Bronchial epithelial cell (primary cell): ENCODE data around the gene THSD4. TPM values are rescaled to one million over a fixed set of nuclear protein-coding genes. Genes with fewer than 3 reads are reported as not detected.
A peak's percentile ranks its signal among the peaks of the same experiment; 100 is the strongest.

Source experiments
- DNase-seq: peaks from one replicate; pipeline ENCODE4 v3.0.0-alpha.2; 2010; ENCODE audit warnings: low read depth
- FAIRE-seq: peaks from 2 replicates; lab custom pipeline; 2011; peaks lifted over from hg19 to GRCh38; lab: Jason Lieb, UNC
- H3K27me3 ChIP-seq: 2 replicates; pipeline ENCODE4 v1.5.1; 2011; ENCODE audit warnings: low read length; ENCODE audit not compliant: control insufficient read depth, insufficient read depth
- H3K36me3 ChIP-seq: 2 replicates; pipeline ENCODE4 v1.5.1; 2011; ENCODE audit warnings: low read length; ENCODE audit not compliant: control insufficient read depth, insufficient read depth
- H3K4me3 ChIP-seq: 2 replicates; pipeline ENCODE4 v1.5.1; 2011; ENCODE audit warnings: mild to moderate bottlenecking, low read depth, low read length, control low read depth
- total RNA-seq: library from RNA; depleted of rRNA; stranded (reverse); fragments of >200 nt; gene quantifications from 2 replicates; pipeline ENCODE4 v1.2.1, GENCODE V29; 2014
- TF ChIP-seq, protein P1 (sequence below): IDR thresholded peaks from 2 replicates; pipeline ENCODE4 v1.5.1; 2011; ENCODE audit warnings: mild to moderate bottlenecking, moderate library complexity, low read length, control low read depth, inconsistent platforms; ENCODE audit not compliant: insufficient read depth, severe bottlenecking

Gene THSD4
- total RNA-seq, 1 donor from 2014 or later: 14.5 TPM

- DNase-seq (no peak), FAIRE-seq (peak; percentile 23)
- Histone ChIP-seq H3K36me3 (no peaks in the 10 kb centered on the region), H3K27me3 (no peaks in the 10 kb centered on the region), H3K4me3 (no peak overlapping the region)
- TF ChIP-seq, protein P1, sequence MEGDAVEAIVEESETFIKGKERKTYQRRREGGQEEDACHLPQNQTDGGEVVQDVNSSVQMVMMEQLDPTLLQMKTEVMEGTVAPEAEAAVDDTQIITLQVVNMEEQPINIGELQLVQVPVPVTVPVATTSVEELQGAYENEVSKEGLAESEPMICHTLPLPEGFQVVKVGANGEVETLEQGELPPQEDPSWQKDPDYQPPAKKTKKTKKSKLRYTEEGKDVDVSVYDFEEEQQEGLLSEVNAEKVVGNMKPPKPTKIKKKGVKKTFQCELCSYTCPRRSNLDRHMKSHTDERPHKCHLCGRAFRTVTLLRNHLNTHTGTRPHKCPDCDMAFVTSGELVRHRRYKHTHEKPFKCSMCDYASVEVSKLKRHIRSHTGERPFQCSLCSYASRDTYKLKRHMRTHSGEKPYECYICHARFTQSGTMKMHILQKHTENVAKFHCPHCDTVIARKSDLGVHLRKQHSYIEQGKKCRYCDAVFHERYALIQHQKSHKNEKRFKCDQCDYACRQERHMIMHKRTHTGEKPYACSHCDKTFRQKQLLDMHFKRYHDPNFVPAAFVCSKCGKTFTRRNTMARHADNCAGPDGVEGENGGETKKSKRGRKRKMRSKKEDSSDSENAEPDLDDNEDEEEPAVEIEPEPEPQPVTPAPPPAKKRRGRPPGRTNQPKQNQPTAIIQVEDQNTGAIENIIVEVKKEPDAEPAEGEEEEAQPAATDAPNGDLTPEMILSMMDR: no peak
Observed at GRCh38 chr15:71570736-71571135, 455.5 kb downstream of the THSD4 start.

DNA sequence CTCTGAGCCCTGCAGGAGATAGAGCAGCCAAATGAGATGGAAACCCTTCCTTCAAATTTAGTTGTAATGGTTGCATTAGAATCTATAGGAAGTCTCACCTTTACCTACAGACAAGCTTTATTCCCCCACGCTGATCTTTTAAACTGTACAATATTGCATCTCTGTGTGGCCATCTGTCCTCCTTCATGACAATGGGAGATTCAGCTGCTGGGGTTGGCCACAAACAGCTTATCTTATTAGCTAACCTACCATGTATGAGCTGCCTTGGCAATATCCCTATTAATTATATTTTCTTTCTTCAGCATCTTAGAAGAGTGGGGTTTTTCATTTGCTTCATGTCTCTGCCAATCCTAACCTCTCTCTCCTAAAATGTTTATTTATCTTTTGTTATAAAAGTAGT is 456.4 kb downstream of the THSD4 start:
- H3K4me3 ChIP-seq: no peak overlapping the region
- FAIRE-seq (no peak), DNase-seq (no peak)
- H3K36me3 ChIP-seq: no peaks in the 10 kb centered on the region
- TF ChIP-seq, protein P1: no peak
- H3K27me3 ChIP-seq: no peaks in the 10 kb centered on the region

DNA sequence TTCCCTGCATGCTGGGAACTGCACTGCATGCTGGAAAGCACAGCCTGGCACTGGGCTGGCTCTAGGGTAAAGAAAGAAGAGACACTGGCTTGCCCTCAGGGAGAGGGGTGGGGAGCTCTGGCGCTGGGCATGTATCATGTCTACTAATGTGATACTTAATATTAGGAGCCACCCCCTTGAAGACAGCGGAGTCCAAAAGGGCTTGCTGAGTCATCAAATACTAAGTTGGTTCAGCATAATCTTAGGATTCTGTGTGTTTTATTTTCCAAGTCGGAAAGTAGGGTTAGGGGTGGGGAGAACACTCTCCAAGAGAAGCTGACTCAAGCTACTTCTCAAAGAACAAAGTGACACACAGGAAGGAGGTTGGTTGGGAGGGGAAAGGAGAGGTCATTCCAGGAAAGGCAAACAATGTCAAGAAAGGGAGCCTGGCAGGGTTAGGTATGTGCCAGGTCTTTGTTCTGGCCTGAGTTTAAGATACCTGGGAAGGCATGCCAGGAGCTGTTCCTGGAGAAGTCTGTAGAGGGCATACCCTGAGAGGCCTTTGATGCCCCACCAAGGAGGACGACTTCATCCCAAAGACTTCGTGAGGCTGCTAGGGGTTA is 457.3 kb downstream of the THSD4 start:
- DNase-seq (peak; percentile 93), FAIRE-seq (no peak)
- TF ChIP-seq, protein P1: peak; percentile 69

DNA sequence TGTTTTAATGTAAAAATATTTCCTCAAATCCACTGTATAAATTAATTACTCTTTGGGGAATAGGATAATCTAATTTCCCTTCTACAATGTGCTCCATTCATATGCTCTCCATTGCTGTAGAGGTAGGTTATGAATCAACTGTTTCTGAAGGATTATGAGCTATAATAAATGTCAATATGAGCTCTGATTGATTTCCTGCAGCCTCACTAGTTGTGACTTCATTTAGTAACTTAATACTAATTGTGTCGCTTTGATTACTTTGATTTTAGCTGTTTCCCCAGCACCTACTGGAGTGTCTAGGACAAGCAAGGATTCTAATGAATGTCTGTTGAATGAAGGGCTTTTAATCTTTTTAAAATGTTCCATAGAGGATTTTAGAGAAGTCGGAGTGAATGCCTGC is 458.3 kb downstream of the THSD4 start:
- Histone ChIP-seq H3K36me3 (no peaks in the 10 kb centered on the region), H3K4me3 (no peak overlapping the region), H3K27me3 (no peaks in the 10 kb centered on the region)
- DNase-seq (no peak), FAIRE-seq (no peak)
- TF ChIP-seq, protein P1: no peak

More for the DNA sequence above, 457.3 kb downstream of the THSD4 start:
- H3K27me3 ChIP-seq: no peaks in the 10 kb centered on the region
- no peaks in the 10 kb centered on the region for H3K36me3 ChIP-seq
- no peak overlapping the region for H3K4me3 ChIP-seq

- no peak overlapping the region for H3K4me3 ChIP-seq
- DNase-seq: peak; percentile 16
- no peaks in the 10 kb centered on the region for H3K36me3 ChIP-seq
- TF ChIP-seq, protein P1: peak; percentile 38
- no peaks in the 10 kb centered on the region for H3K27me3 ChIP-seq
- no peak for FAIRE-seq
Observed at GRCh38 chr15:71575474-71576045, 460.3 kb downstream of the THSD4 start.
